ENCODE results near the gene SMARCD2.

DNA sequence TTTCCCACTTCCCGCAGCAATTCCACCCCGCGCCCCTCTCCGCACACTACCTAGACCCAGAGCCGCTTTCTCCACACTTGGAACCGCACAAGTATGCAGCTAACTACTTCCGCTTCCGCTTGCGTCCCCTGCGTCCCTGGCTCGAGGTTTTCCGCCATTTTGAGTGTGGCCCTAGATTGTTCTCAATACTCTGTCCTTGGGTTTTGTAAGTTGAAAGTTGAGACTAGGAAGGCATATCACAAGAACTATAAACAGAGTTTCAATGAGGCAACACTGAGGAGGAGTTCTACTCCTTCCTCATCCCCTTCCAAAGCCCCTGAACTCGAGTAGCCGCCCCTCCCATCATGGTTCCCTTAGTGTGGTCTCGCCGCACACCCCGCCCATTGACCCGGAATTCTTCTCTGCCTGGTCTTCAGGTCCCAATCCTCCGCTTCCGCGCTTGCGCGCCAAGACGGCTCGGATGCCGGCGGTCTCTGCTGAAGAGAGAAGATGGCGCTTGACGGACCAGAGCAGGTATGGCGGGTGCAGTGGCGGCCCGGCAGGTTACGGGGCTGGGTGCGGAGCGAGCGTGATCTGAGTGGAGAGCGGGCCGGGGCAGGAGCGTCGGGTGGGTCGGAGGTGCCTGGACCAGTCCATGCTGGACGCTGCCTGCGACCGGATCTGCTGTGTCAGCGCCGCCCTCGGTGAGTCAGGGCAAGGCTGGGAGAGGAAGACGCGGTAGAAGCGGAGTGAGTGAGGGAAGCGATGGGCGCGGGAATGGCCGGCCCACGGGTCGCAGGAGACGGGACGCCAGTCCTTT is 15.3 kb downstream of the SMARCD2 start, which contains the start of the genes FTSJ3 and PSMC5:
- TF ChIP-seq, protein P1, sequence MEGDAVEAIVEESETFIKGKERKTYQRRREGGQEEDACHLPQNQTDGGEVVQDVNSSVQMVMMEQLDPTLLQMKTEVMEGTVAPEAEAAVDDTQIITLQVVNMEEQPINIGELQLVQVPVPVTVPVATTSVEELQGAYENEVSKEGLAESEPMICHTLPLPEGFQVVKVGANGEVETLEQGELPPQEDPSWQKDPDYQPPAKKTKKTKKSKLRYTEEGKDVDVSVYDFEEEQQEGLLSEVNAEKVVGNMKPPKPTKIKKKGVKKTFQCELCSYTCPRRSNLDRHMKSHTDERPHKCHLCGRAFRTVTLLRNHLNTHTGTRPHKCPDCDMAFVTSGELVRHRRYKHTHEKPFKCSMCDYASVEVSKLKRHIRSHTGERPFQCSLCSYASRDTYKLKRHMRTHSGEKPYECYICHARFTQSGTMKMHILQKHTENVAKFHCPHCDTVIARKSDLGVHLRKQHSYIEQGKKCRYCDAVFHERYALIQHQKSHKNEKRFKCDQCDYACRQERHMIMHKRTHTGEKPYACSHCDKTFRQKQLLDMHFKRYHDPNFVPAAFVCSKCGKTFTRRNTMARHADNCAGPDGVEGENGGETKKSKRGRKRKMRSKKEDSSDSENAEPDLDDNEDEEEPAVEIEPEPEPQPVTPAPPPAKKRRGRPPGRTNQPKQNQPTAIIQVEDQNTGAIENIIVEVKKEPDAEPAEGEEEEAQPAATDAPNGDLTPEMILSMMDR (IDR thresholded peaks at IDR 0.05): peak in 1 of 3 donors; percentile 67
- peak in 1 of 2 donors; percentile 48 for TF ChIP-seq POLR2A (IDR thresholded peaks at IDR 0.05)
